Measurements from ENCODE around the gene HTT. TPM values are rescaled to one million over a fixed set of nuclear protein-coding genes. Genes with fewer than 3 reads are reported as not detected.

The HTT gene
- total RNA-seq, 1 experiment from 2014 or later, result 64.4 TPM

GRCh38 chr4:3062471-3062870 lies 12.0 kb upstream of the HTT start:
- no peak overlapping the region for H2AK5ac ChIP-seq (ENCODE audit: insufficient read length, low read length)
- H3K14ac ChIP-seq (ENCODE audit: insufficient read depth, low read length), result no peak overlapping the region
- H2BK20ac ChIP-seq (ENCODE audit: low read depth, low read length, poor library complexity, severe bottlenecking), result no peak overlapping the region
- no peaks in the 10 kb centered on the region for H4K20me1 ChIP-seq (ENCODE audit: control insufficient read depth, insufficient read depth, insufficient read length)
- no peak overlapping the region for H3K18ac ChIP-seq (ENCODE audit: insufficient read length, low read depth, low read length)
- H2AFZ ChIP-seq (ENCODE audit: low read length), result no peak overlapping the region
- no peak overlapping the region for H3K56ac ChIP-seq (ENCODE audit: insufficient read length, low read depth, low read length)
- no peak overlapping the region for H3K23ac ChIP-seq (ENCODE audit: insufficient read length, low read depth, low read length)
- H3K23me2 ChIP-seq (ENCODE audit: insufficient read length, low read depth, low read length, poor library complexity, severe bottlenecking), result no peaks in the 10 kb centered on the region
- Mint-ChIP-seq H3K4me3 (no peak overlapping the region), H3K4me1 (peaks cover 2 to 8% of the 10 kb centered on the region in 2 experiments; a peak in 2 of 4 replicates), H3K36me3 (ENCODE audit: insufficient read depth in 1 of 3, low read depth in 3 of 3) (no peaks in the 10 kb centered on the region), H3K27me3 (ENCODE audit: low read depth) (peaks cover 9% of the 10 kb centered on the region), H3K27ac (no peak overlapping the region), H3K9me3 (peaks cover 0 to 10% of the 10 kb centered on the region in 2 experiments; a peak in 2 of 5 replicates)
- WGBS (ENCODE audit: extremely low coverage, insufficient read length, low lambda C conversion rate), result no CpG with 5 or more reads among the region's 12 CpGs
- no peak overlapping the region for H3K27ac ChIP-seq (ENCODE audit: insufficient read length, low read depth, low read length)
- H3K79me2 ChIP-seq (ENCODE audit: insufficient read depth, low read length), result no peaks in the 10 kb centered on the region
- no peaks in the 10 kb centered on the region for H3K9me3 ChIP-seq (ENCODE audit: control insufficient read depth, low read depth, low read length)
- H3T11ph ChIP-seq (ENCODE audit: low read length), result no peak overlapping the region
- H3K9ac ChIP-seq (ENCODE audit: extremely low read depth, insufficient read length, low read length), result no peak overlapping the region
- no peaks in the 10 kb centered on the region; the same call in 1 of the 2 replicates for H3K27me3 ChIP-seq (ENCODE audit: insufficient read depth, low read length)
- no peaks in the 10 kb centered on the region for H3K79me1 ChIP-seq (ENCODE audit: insufficient read depth, low read depth, low read length, poor library complexity, severe bottlenecking)
- no peak overlapping the region for H2BK12ac ChIP-seq (ENCODE audit: insufficient read length, low read depth, low read length)
- H4K5ac ChIP-seq (ENCODE audit: insufficient read length, low read depth, low read length), result no peak overlapping the region
- H2BK120ac ChIP-seq (ENCODE audit: low read depth, low read length, poor library complexity, severe bottlenecking), result no peak overlapping the region
- H2BK15ac ChIP-seq (ENCODE audit: low read depth, low read length), result no peak overlapping the region
- no peak overlapping the region for H4K91ac ChIP-seq (ENCODE audit: insufficient read length, low read depth, low read length)
- H3K4ac ChIP-seq (ENCODE audit: low read depth, low read length), result no peak overlapping the region
- no peak overlapping the region for H2BK5ac ChIP-seq (ENCODE audit: insufficient read length, low read length)
- no peak for DNase-seq
- no peak overlapping the region for H3K4me2 ChIP-seq (ENCODE audit: insufficient read depth, insufficient read length, low read length)
- no peak for TF ChIP-seq CTCF (conservative IDR thresholded peaks at IDR 0.05)
- H4K8ac ChIP-seq (replicated peaks; ENCODE audit: insufficient read length, low read depth, low read length), result no peak overlapping the region
- H3K4me1 ChIP-seq (ENCODE audit: insufficient read depth, low read length), result no peaks in the 10 kb centered on the region
